Measurements from ENCODE around the gene RNF43.

DNA sequence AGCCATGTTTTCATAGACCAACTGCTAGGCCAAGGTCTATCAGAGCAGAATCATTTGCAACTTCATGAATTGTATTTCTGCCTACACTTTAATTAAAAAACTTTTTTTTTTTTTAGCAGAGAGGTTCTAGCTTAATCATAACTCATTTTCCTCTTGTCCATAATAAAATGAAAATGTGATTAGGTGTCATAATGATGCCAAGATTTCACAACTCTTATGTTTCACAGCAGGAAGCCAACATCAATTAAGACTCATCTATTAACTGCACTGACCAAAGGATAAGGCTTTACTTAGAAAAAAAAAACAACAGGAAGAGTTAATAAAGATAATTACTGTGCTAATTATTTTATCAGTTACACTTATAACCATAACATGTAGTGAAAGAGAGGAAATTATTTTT, 18.9 kb upstream of the RNF43 start:
- TF ChIP-seq SUZ12 (IDR thresholded peaks at IDR 0.05; ENCODE audit: extremely low read depth, insufficient read depth, insufficient read length) = no peak
- no peak for TF ChIP-seq YY1 (IDR thresholded peaks at IDR 0.05; ENCODE audit: insufficient read depth, insufficient read length)
- no peak for TF ChIP-seq ZNF274 (IDR thresholded peaks at IDR 0.05; ENCODE audit: low read depth, low read length)
